NT2/D1 (cell line): ENCODE results near the gene TNFAIP2.

ENCODE experiments used
- SUZ12 ChIP-seq: IDR thresholded peaks from 2 replicates; pipeline ENCODE4 v1.6.1; 2011; ENCODE audit not compliant: insufficient read length, insufficient read depth; ENCODE audit errors: extremely low read depth
- ZNF274 ChIP-seq: IDR thresholded peaks from 2 replicates; pipeline ENCODE4 v1.6.1; 2011; ENCODE audit warnings: mild to moderate bottlenecking, low read depth, low read length

- no peak for TF ChIP-seq ZNF274
- TF ChIP-seq SUZ12 = no peak
Measured at GRCh38 chr14:103122947-103123633, at the start of gene TNFAIP2.
